Neural progenitor cell (in vitro differentiated cells): ENCODE data around the gene DHRS1.

Source experiments
- EZH2 ChIP-seq: fragments of 200-600 bp; sonication (generic); IDR thresholded peaks from 2 replicates; pipeline ENCODE4 v1.6.1; 2017; ENCODE audit warnings: antibody characterized with exemption, mild to moderate bottlenecking, moderate library complexity
- EZH2phosphoT487 ChIP-seq: fragments of 200-600 bp; sonication (generic); IDR thresholded peaks from 2 replicates; pipeline ENCODE4 v1.6.1; 2017; ENCODE audit warnings: antibody characterized with exemption
- TF ChIP-seq, protein P1 (sequence below): fragments of 200-600 bp; sonication (generic); IDR thresholded peaks from 2 replicates; pipeline ENCODE4 v1.5.1; 2017; ENCODE audit warnings: antibody characterized with exemption, mild to moderate bottlenecking

- TF ChIP-seq EZH2 (no peak), EZH2phosphoT487 (no peak)
- TF ChIP-seq, protein P1, sequence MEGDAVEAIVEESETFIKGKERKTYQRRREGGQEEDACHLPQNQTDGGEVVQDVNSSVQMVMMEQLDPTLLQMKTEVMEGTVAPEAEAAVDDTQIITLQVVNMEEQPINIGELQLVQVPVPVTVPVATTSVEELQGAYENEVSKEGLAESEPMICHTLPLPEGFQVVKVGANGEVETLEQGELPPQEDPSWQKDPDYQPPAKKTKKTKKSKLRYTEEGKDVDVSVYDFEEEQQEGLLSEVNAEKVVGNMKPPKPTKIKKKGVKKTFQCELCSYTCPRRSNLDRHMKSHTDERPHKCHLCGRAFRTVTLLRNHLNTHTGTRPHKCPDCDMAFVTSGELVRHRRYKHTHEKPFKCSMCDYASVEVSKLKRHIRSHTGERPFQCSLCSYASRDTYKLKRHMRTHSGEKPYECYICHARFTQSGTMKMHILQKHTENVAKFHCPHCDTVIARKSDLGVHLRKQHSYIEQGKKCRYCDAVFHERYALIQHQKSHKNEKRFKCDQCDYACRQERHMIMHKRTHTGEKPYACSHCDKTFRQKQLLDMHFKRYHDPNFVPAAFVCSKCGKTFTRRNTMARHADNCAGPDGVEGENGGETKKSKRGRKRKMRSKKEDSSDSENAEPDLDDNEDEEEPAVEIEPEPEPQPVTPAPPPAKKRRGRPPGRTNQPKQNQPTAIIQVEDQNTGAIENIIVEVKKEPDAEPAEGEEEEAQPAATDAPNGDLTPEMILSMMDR: no peak
These were observed 47.1 kb downstream of the DHRS1 start for GRCh38 chr14:24252289-24253124.
